Inflammatory macrophage (primary cell): Measurements from ENCODE around the gene ZNF133.

ENCODE experiments used
- DNase-seq, 2 donors: peaks; one replicate each; pipeline ENCODE4 v3.0.0-alpha.2; 2020 to 2022

Gene ZNF133

GRCh38 chr20:18362916-18363315 lies 74.6 kb downstream of the ZNF133 start:
- DNase-seq = no peak

DNA sequence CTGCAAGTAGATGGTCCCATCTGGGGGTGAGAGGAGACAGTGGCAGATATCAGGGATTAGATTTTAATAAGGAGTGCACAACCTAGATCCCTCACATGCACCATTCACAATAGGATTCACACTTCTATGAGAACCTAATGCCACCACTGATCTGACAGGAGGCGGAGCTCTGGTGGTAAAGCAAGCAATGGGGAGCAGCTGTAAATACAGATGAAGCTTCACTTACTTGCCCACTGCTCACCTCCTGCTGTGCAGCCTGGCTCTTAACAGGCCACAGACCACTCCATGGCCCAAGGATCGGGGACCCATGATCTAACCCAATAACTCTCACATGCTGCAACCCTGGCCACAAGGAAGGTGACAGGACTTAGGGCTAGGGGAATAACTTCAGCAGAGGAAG lies 75.4 kb downstream of the ZNF133 start:
- DNase-seq = no peak

DNA sequence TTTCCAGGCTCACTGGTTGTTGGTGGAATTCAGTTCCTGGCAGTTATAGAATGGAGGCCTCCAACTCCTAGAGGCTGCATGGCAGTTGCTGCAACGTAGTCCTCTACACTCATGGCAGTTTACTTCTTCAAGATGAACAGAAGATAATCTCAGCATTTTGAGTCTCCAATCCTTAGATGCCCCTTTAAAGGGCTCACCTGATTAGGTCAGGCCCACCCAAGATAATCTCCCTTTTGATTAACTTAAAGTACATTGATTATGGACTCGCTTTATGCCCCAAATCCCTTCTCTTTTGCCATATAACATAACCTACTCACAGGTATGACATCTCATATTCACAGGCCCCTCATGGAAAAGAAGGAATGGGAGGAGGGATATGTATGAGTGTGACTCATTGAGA lies 76.4 kb downstream of the ZNF133 start:
- no peak for DNase-seq
